HepG2 (cell line): ENCODE results near the gene NFIC. TPM values are rescaled to one million over a fixed set of nuclear protein-coding genes. Genes with fewer than 3 reads are reported as not detected.

ENCODE experiments used
- AGO2 ChIP-seq: fragments of 200-400 bp; formaldehyde crosslinking; optimal IDR thresholded peaks from 2 replicates; pipeline ENCODE3; 2017; ENCODE audit warnings: mild to moderate bottlenecking, low read depth, low read length, moderate library complexity
- CBX5 ChIP-seq: sonication (generic); formaldehyde crosslinking; IDR thresholded peaks from 2 replicates; pipeline ENCODE4 v1.4.0; 2020; ENCODE audit warnings: missing genetic modification reagents, borderline replicate concordance
- HDAC2 ChIP-seq: sonication (generic); formaldehyde crosslinking; IDR thresholded peaks from 2 replicates; pipeline ENCODE4 v1.4.0; 2020; ENCODE audit warnings: missing genetic modification reagents
- HINFP ChIP-seq: sonication (generic); formaldehyde crosslinking; IDR thresholded peaks from 2 replicates; pipeline ENCODE4 v1.4.0; 2020; ENCODE audit warnings: low read depth, mild to moderate bottlenecking, missing genetic modification reagents
- IRF9 ChIP-seq: sonication (generic); formaldehyde crosslinking; IDR thresholded peaks from 2 replicates; pipeline ENCODE4 v1.8.0; 2022; ENCODE audit warnings: missing genetic modification reagents, mild to moderate bottlenecking, borderline replicate concordance
- KDM5B ChIP-seq: sonication (generic); formaldehyde crosslinking; IDR thresholded peaks from 2 replicates; pipeline ENCODE4 v1.4.0; 2020; ENCODE audit warnings: missing genetic modification reagents, mild to moderate bottlenecking, borderline replicate concordance
- MEF2D ChIP-seq: sonication (generic); formaldehyde crosslinking; IDR thresholded peaks from 2 replicates; pipeline ENCODE4 v1.5.1; 2020; ENCODE audit warnings: mild to moderate bottlenecking, missing genetic modification reagents
- MTF2 ChIP-seq: sonication (generic); formaldehyde crosslinking; IDR thresholded peaks from 2 replicates; pipeline ENCODE4 v1.5.0; 2020; ENCODE audit warnings: missing genetic modification reagents, borderline replicate concordance
- NCOA2 ChIP-seq: sonication (generic); formaldehyde crosslinking; IDR thresholded peaks from 2 replicates; pipeline ENCODE4 v1.8.0; 2022; ENCODE audit warnings: inconsistent platforms
- PHF5A ChIP-seq: IDR thresholded peaks from one replicate; pipeline ENCODE4 v1.6.1; 2018; ENCODE audit warnings: low read depth, missing genetic modification reagents; ENCODE audit not compliant: unreplicated experiment
- ZFP82 ChIP-seq: sonication (generic); formaldehyde crosslinking; IDR thresholded peaks from 2 replicates; pipeline ENCODE4 v1.5.1; 2020; ENCODE audit warnings: mild to moderate bottlenecking, missing genetic modification reagents, borderline replicate concordance
- ZNF318 ChIP-seq: sonication (generic); formaldehyde crosslinking; IDR thresholded peaks from 2 replicates; pipeline ENCODE4 v1.4.0; 2020; ENCODE audit warnings: mild to moderate bottlenecking, missing genetic modification reagents
- ZNF510 ChIP-seq: sonication (generic); formaldehyde crosslinking; IDR thresholded peaks from 2 replicates; pipeline ENCODE4 v1.4.0; 2020; ENCODE audit warnings: low read depth, mild to moderate bottlenecking, missing genetic modification reagents
- polyA plus RNA-seq, 8 experiments: library from polyadenylated mRNA; depleted of rRNA in 3 of 8; stranded (reverse) in 7 of 8; unstranded in 1 of 8; fragments of >200 nt; fragmentation: Illumina TruSeq in 4 of 8; extraction: Trizol in 4 of 8; gene quantifications; 2 replicates each; pipeline versions ENCODE4 v1.2.1 to v1.2.3, GENCODE V29; 2011 to 2016; ENCODE audit warnings: low read depth in 4 of 8, missing spikeins in 1 of 8, mixed read lengths in 1 of 8; ENCODE audit not compliant: insufficient read depth in 1 of 8
- total RNA-seq, 5 experiments: library from RNA; depleted of rRNA; stranded (reverse); fragments of >200 nt; fragmentation: Illumina TruSeq; extraction: Trizol; gene quantifications; 2 replicates each; pipeline ENCODE4 v1.2.3, GENCODE V29; 2016; ENCODE audit warnings: low read depth in 1 of 5
- TF ChIP-seq, protein P1 (sequence below): IDR thresholded peaks from 2 replicates; pipeline ENCODE4 v1.6.1; 2016; ENCODE audit warnings: low read depth
- TF ChIP-seq, protein P2 (sequence below): sonication (generic); formaldehyde crosslinking; IDR thresholded peaks from 2 replicates; pipeline ENCODE4 v1.4.0; 2020; ENCODE audit warnings: missing genetic modification reagents

NFIC gene
- total and polyA plus RNA-seq, 2 of the 13 experiments (the other 11 are each of a cell fraction or from before 2014, with no cell fraction given), result 1.3 to 2.5 TPM

DNA sequence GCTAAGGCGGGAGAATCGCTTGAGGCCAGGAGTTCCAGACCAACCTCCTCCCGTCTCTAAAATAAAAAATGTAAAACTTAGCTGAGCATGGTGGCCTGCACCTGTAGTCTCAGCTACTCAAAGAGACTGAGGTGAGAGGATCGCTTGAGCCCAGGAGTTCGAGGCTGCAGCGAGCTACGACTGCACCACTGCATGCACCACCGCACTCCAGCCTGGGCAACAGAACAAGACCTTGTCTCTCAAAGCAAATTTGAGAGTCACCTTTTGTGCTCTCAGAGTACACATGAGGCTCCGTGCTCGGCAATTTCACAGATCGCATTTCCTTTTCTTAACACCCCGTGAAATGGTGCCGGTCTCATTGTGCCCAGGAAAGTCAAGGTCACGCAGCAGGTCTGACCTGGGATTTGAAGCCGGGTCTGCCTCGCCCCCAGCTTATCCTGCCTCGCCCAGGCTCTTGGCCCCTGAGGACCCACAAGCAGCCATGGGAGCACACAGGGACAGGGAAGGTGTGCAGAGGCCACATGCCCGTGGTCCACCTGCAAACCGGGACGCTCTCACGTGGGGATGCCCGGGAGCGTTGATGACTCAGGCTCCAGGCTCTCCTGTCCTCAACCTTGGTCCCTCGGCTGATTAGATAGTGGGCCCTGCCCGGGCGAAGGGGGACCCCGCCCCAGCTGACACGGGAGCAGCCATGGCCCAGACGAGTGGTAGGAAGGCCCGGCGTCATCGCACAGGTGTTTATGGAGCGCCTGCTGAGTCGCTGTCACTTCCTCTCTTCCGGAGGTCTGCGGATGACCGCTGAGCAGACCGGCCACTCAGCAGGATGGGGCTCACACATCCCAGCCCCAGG, 115.1 kb downstream of the NFIC start (continued):
- TF ChIP-seq IRF9 (CRISPR knock-in tag) (peak; percentile 51; the same call in 1 of the 2 replicates), HDAC2 (CRISPR knock-in tag) (peak; percentile 43; the same call in 1 of the 2 replicates), CBX5 (CRISPR knock-in tag) (no peak), ZFP82 (CRISPR knock-in tag) (peak; percentile 33; the same call in 1 of the 2 replicates), NCOA2 (CRISPR knock-in tag) (0 out of 2 replicates have a peak, but pooled peaks have one; percentile 30), KDM5B (CRISPR knock-in tag) (peak; percentile 97; the same call in 1 of the 2 replicates), MTF2 (CRISPR knock-in tag) (peak; percentile 61; the same call in 1 of the 2 replicates), ZNF510 (CRISPR knock-in tag) (no peak), AGO2 (no peak), PHF5A (CRISPR knock-in tag) (no peak), MEF2D (CRISPR knock-in tag) (peak; percentile 58; the same call in 1 of the 2 replicates), ZNF318 (CRISPR knock-in tag) (peak; percentile 82; the same call in 1 of the 2 replicates), HINFP (CRISPR knock-in tag) (peak; percentile 80; the same call in 1 of the 2 replicates)
- TF ChIP-seq, protein P1, sequence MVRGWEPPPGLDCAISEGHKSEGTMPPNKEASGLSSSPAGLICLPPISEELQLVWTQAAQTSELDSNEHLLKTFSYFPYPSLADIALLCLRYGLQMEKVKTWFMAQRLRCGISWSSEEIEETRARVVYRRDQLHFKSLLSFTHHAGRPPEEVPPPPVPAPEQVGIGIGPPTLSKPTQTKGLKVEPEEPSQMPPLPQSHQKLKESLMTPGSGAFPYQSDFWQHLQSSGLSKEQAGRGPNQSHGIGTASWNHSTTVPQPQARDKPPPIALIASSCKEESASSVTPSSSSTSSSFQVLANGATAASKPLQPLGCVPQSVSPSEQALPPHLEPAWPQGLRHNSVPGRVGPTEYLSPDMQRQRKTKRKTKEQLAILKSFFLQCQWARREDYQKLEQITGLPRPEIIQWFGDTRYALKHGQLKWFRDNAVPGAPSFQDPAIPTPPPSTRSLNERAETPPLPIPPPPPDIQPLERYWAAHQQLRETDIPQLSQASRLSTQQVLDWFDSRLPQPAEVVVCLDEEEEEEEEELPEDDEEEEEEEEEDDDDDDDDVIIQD, result no peak
- TF ChIP-seq, protein P2, sequence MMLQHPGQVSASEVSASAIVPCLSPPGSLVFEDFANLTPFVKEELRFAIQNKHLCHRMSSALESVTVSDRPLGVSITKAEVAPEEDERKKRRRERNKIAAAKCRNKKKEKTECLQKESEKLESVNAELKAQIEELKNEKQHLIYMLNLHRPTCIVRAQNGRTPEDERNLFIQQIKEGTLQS (CRISPR knock-in tag), result peak; percentile 59; the same call in 1 of the 2 replicates
